ENCODE results near the gene ARHGEF25.
A peak's percentile ranks its signal among the peaks of the same experiment; 100 is the strongest.
"Not testable (repeated sequence)": the region's sequence is repeated elsewhere in the genome, so short reads cannot be mapped to it uniquely, and the experiment has no call there.

The ARHGEF25 gene

DNA sequence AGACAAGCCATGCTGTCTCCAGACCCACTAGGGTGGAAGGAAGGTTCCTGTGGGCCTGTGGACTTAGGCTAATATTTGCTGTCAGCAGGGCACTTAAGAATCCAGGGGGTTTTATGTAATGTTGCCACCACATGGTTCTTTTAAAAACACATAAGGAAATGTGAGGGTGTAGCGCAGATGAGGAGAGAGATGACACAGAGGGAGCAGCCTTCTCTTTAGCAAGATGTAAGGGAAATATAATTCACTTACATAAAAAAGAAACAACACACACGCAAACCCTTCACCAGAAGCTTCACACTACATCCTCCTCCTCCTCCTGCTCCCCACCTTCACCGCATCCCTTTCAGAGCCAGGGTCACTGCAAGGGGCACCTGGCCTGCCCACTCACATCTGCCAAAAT lies 25.1 kb upstream of the ARHGEF25 start:
- no peak for DNase-seq

DNA sequence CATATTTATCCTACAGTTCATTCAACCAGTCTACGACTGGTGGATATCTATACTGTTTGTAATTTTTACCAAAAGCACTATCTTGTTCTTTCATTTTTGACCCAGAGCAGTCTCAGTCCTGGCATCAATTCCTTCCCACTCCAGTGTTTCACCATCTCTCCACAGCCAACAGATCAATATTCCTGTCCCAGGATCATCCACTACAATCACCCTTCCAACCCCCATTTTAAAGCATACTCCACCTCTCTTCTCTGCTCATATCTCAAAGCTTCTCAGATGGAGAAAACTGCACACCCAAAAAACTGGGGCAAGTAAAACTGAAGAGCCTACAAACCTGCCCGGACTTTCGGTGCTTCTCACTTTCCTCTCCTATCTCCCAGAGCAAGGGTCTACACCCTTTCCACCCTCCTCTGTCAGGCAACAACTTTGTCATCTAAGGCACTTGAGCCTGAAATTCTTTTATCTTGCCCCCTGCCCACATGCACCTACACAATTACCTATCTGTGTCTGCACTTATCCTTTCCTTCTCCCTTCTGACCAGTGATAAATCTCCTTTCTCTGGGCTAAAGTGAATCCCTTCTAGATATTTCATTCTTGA lies 24.3 kb upstream of the ARHGEF25 start:
- no peak for DNase-seq

GRCh38 chr12:57588951-57589610 lies 22.2 kb upstream of the ARHGEF25 start:
- not testable (repeated sequence) for DNase-seq

DNA sequence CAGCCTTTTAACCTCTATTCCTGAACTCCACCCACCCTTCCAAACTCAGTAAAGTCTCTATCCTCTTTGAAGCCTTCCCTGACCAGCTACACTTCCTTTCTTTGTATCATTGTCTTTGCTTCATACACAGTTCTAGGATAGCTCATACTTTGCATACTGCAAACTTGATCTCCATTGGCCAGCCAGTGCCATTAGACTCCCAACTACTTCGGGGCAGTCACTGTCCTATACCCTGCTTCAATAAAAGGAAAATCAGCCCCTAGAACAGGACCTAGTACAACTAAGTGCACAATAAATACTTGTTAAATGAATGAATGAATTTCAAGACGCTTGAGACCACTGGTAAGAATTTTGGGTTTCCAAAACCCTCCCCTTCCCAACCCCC lies 20.8 kb upstream of the ARHGEF25 start:
- DNase-seq: no peak

GRCh38 chr12:57590864-57591781 lies 20.1 kb upstream of the ARHGEF25 start, which contains the start of gene PIP4K2C:
Gene PIP4K2C (plus strand): TSS chr12:57591192. CDS start chr12:57591290, 98 bp downstream.
- peak; percentile 74 for DNase-seq

DNA sequence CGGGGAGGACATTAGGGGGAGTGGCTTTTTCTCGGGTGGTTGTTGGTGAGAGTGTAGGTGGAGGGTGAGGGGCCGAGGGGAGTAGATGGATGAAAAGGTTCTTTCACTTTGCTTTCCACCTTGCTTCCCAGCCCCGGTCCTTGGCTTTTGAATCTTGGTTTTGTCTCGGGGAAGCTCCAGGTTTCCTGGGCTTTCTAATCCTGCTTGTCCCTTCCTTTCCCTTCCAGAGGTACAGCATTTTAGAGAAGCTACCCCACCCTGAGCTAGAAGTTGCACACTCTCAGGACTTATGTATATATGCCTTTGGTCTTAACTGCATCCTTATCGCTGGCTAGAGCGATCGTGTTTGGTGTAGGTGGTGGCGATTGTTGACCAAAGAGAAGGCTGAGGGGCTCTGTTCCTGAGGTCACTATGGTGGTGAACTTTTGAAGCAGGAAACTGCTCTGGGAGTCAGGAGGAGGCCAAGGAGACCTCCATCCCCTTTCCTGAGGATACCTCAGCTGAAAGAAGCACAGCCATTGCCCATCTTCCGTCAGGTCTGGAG lies 19.4 kb upstream of the ARHGEF25 start:
- no peak for DNase-seq

GRCh38 chr12:57592551-57593165 lies 18.6 kb upstream of the ARHGEF25 start:
- no peak for DNase-seq

- DNase-seq: no peak
Observed at GRCh38 chr12:57593187-57593586, 18.0 kb upstream of the ARHGEF25 start.

- no peak for DNase-seq
Observed at GRCh38 chr12:57600395-57600794, 10.8 kb upstream of the ARHGEF25 start.

DNA sequence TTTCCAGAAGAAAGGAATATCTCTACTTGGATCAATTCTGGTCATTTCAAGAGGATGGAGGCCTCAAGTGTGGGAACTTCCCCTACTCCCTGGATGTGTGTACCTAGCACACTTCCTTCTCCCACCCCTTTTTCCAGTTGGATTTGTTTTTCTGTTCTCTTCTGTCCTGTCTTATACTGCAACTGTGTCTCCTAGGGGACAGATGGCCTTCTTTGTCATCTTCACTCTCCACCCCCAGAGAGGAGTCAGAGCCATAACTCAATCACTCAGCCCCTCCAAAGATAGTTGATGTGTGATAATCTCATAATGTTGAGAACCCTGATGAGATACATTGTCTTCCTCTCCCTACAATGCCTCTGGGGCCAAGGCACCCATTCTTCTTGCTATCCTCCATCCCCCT lies 8.7 kb upstream of the ARHGEF25 start:
- DNase-seq: no peak

DNA sequence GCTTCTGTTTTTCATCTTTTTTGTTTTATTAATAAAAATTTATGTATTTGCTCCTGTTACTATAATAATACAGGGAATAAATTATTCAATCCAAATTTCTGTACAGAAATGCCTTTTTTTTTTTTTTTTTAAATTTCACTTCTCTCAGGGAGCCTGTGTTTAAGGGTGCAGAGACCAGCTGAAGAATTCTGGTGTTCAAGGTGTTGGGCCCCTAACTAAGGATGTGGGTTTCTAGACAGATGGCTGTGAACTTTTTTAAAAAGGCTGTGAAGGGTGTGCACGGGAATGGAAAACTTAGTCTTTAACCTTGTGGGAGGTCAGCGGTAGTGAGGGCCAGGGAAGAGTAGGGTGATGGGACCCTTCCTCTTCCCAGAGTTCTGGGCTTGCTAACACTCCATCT lies 7.9 kb upstream of the ARHGEF25 start:
- no peak for DNase-seq

GRCh38 chr12:57603815-57604453 lies 7.3 kb upstream of the ARHGEF25 start:
- DNase-seq: no peak

DNA sequence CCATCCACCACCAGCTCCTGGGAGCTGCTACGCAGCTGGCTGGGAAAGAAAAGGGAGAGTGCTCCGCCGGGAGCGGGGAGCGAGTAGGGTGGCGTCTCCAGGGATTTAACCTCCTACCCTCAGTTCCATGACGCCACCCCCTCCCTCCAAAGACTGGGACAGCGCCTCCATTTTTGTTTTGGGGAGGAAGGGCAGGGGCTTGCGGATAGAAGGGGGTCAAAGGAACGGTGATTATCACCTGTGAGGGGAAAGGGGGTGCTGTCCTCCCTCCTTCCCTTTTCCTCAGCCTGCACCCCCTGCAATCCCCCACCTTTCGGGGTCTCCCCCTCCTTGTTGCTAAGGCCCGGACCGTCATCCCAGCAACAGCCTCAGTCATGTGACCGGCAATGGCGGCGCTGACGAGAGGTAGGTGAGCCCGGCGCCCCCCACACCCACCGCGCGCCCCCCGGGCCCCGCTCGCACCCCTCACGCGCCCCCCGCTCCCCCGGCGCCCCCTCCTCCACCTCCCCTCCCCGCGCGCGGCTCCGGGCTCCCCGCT lies 6.7 kb upstream of the ARHGEF25 start, which contains the start of gene DTX3:
Gene DTX3 (plus strand): TSS at position 371 of the 538 bp plus-strand sequence. CDS start 1,694 bp downstream, outside the sequence.
- no peak for DNase-seq

DNA sequence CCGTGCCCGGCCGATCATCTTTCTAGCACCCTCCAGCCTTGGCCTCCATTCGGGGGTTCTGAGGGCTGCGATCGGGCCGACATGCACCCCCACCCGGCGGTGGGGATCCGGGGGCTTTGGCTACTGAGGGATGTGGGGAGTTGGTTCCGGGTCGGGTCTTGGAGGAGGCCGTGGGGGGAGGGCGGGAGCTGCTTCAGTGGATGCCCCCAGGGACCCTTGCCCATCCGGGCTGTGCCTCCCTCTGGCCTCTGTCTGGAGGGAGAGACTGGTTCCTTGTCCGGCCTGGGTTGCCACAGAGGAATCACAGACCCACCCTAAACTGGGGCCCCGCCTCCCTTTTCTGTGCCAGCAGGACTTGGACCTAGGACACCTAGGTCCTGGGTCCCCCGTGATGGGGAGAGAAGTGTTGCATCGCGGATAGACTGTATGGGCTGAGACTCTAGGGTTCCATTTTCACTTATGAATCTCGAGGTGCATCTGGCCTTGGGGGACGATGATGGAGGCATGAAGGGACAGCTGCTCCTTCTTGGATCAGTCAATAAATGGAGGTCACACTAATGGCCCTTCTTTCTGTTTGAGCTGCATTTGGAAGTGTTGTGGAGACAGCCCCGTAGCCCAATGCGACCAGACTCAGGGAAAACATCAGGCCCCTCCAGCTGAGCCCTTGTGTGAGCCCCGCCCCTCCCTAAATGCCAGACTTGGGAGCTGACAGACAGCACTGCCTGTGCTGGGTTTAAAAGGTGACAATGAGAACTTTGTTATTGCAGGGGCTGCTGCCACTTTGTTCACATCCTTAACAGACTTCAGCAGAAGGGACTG lies 6.0 kb upstream of the ARHGEF25 start:
- DNase-seq: no peak

GRCh38 chr12:57605811-57606311 lies 5.4 kb upstream of the ARHGEF25 start:
- no peak for DNase-seq

- no peak for DNase-seq
Observed at GRCh38 chr12:57606399-57606798, 4.8 kb upstream of the ARHGEF25 start.

DNA sequence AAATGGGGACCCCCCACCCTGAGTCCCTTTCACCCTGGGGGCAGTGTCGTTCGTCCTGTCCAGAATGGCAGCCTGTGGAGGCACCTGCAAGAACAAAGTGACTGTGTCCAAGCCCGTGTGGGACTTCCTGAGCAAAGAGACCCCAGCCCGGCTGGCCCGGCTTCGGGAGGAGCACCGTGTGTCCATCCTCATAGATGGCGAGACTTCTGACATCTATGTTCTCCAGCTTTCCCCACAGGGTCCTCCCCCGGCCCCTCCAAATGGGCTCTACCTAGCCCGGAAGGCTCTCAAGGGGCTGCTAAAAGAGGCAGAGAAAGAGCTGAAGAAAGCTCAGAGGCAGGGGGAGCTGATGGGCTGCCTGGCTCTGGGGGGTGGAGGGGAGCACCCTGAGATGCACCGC lies 4.4 kb upstream of the ARHGEF25 start:
- no peak for DNase-seq

- DNase-seq: no peak
Observed at GRCh38 chr12:57607958-57608663, 3.1 kb upstream of the ARHGEF25 start.

DNA sequence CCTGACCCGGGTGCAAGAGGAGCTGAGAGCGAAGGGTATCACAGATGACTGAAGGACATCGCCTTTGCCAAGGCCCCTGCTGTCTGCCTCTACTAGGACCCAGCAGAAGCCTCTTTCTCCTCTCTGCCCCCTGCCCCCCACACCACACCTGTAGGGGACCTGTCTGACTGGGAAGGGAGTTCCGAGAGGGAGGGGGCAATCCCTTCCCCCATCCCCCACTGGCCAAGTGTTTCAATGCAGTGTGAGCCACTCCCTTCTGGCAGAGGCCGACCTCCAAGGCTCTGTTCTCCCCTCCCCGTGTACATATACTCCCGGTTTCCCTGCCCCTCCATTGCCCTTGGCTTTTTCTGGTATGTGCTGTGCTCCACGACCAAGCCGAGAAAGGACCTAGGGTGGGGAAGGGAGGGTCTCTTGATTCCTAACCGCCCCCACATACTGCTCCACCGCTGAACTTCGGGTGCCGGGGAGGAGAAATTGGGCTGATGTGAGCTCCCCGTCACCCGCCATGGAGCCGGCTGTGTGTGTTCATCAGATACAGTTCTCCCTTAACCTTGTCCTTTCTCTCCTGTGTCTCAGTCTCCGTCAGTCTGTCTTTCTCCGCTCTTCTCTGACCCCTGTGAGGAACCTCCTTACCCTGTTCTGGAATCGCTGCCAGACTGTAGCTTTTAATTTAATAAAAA lies 2.0 kb upstream of the ARHGEF25 start:
- no peak for DNase-seq

All from inflammatory macrophage treated with lipopolysaccharide for 4 hours (primary cell).